DMS79 treated with DMSO at 0.1 percent for 48 hours (cell line): ENCODE measurements around the gene CTDSP2.
"Not testable (repeated sequence)": the region's sequence is repeated elsewhere in the genome, so short reads cannot be mapped to it uniquely, and the experiment has no call there.

Experiments used
- DNase-seq: peaks from one replicate; lab custom pipeline; 2025; lab: John Stamatoyannopoulos, UW

The CTDSP2 gene

DNA sequence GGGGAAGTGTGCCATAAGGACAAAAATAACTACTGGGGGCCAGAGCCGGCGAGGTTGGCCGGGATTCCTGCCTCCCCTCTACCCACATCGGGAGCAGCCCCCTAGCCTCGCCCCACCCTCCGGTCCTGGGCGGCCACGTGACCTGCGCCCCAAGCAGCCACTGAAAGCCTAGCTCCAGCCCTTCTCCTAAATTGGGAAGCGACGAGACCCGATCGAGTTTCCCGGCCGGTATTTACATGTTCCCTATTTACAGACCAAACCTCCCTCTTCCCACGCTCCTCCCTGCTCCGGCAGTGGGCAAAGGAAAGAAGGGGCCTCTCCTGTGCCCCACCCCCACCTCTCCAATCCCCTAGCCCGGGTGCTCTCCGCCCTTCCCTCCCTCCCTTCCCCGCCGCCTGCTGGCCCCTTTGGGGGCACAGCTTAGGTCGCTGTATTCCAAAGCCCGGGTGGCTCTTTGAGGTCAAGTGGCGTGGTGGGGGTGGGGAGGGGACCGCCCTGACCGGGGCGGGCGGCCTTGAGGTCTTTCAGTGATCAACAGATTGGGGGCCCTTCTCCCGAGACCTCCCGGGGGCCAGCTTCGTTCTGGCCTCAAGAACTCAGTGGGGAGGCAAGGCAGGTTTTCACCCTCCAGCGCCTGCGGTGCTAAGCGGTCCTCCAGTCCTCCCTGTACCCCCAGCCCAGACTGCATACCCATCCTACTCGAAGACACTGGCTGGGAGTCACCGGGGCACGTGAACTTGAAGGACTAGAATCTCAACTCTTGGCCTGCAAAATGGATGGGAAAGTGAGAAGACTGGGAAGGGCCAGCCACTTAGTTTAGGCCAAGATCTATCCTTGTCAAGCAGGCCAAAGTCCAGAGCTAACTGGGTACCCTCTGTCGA lies 6.3 kb upstream of the CTDSP2 start:
- DNase-seq: peak; percentile 51

GRCh38 chr12:57852200-57852599 lies 5.7 kb upstream of the CTDSP2 start:
- DNase-seq: no peak

DNA sequence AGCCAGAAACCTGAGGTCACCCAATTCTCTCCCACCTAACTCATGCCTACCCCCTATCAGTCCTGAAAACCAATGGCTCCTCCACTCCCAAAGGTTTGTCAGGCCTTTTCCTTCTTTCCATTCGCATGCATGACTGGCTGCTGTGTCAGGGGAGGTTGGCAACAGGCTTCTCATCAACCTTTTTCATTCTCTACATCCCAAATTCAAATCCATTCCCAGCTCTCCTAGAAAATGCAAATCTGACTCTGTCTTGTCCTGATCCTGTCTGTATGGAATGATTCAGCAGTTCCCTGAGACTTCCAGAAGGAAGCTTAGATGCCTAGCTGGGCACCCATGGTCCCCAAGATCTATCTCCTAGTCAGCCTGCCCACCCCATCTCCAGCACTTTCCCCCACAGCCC lies 5.0 kb upstream of the CTDSP2 start:
- DNase-seq: no peak

DNA sequence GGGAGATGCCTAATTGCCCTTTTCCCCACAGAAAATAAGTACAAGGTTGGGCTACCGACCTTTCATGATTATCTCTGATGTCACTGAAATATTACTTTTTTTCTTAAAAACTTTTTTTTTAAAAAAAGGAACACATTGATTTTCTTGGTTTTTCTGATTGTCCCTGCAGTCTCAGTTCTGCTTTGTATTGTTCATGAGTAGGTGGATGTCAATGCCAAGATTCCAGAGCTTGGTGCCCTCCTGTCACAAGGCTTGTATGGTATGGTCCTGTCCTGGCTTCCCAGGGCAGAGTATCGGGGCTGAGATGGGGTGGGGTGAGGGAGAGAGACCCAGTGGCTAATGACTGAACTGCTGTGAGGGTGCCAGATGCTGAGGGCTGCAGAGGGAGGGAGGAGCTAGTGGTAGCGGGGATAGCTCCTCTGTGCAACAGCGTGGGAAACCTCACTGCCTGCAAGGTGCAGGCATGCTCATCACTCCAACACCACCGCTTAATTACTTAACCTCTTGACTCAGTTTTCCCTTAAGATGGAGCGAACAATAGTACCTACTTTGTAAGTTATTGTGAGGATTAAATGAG lies 4.4 kb upstream of the CTDSP2 start:
- no peak for DNase-seq

DNA sequence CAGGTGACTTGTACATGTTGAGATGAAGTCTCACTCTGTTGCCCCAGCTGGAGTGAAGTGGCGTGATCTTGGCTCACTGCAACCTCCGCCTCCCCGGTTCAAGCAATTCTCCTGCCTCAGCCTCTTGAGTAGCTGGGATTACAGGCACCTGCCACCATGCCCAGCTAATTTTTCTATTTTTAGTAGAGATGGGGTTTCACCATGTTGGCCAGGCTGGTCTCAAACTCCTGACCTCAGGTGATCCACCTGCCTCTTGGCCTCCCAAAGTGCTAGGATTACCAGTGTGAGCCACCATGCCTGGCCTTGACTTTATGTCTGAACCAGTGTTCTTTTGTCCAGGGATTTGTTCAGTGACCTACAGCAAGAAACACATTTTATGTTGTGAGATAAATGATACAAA lies 2.9 kb upstream of the CTDSP2 start:
- DNase-seq: not testable (repeated sequence)

- no peak for DNase-seq
Measured at GRCh38 chr12:57849035-57849434, 2.5 kb upstream of the CTDSP2 start.

DNA sequence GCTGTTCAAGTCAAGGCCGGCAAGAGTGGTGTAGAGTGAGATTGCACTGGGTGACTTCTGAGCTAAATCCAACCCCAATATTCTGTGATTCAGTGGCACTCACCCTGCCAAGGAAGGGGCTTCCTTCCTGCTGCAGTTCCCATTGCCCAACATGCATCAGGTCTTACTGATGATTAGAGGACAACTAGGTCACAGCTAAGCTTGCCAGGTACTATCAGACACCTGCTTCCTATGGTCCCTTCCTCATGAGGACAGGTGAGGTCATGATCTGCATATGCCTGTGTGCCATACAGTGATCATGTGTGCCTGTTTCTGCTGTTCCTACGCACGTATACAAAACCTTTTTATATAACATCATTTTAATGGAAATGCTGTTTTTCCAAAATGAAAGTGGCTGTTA lies 1.7 kb upstream of the CTDSP2 start:
- DNase-seq: no peak

DNA sequence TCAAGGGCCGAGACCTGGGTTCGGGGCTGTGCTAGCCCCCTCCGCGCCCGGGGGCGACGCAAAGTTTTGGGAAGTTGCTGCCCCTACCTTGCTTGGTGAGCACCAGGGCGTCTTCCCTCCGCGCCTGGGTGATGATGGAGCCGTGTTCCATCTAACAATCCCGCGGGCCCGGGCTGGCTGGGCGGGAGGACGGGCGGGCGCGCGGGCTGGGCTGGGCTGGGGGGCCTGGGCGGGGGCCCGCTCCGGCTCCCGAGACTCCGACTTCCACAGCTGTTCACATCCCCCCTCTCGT lies 298 bp downstream of the CTDSP2 start:
- no peak for DNase-seq

DNA sequence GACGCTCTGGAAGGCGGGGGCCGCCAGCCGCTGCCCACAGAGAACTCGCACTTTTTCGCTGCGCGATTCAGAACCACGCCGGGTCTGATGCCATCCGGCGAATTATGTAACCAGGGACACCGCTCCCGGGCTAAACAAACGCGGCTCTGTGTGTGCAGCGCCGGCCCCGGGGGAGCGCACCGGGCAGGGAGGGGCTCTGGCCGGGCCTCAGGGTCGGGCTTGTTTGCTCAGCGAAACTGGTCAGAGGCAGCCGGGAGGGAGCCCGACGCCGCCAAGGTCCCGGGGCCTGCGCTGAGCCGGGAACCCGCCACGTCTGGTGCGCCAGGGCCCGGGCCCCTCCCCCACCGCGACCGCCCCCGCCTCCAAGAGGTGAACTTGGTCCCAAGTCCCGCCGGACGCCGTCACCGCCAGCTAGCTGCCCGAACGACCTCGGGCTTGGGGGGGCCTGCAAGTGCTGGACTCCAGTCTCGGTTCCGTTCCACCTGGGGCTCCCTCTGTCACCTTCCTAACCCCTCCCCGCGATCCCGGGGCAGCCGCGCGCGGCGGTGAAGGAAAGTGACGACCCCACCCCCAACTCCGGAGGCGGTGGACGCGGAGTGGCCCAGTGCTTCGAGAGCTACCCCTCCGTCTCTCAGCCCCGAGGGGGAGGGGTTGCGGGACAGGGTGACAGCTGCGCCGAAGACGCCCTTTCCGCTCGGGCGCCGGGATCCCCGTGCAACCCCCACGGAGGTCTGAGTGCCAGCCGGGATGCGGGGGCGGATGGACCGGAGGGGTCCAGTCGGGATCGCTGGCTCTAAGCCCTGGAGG lies 848 bp downstream of the CTDSP2 start:
- DNase-seq: no peak

DNA sequence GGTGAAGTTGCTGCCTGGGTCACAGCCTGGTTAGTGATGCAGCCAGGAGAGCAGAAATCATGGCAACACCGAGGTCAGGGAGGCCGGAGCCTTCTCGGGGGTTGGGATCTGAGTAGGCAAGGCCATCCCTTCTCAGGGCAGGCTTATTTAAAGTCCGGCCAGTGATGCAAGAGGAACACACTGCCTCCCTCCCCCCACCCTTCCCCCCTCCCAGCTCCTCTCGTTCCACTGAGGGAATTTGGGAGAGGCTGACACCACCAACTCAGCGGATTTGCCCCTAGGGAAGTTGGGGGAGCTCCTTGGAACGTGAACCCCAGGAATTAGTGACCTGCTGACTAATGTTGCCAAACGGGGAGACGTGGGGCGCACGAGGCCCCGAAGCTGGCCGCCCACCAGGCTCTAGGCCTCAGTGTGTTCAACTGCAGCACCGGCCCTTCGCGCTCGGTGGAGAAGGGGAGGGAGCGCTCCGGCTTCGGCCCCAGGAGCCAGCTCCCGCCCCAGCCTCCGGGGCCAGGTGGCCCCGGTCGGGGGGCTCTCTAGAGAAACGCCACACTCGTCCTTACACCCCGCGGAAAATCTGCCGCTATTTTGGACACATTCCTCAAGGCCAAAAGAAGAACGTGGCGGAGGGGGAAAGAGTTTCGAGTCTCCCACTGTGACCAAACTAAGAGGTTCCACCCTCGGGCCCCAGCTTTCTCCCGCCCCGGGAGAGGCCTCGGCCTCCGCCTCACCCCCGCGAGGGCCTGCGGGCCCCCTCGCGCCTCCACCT lies 1.6 kb downstream of the CTDSP2 start:
- DNase-seq: no peak

DNA sequence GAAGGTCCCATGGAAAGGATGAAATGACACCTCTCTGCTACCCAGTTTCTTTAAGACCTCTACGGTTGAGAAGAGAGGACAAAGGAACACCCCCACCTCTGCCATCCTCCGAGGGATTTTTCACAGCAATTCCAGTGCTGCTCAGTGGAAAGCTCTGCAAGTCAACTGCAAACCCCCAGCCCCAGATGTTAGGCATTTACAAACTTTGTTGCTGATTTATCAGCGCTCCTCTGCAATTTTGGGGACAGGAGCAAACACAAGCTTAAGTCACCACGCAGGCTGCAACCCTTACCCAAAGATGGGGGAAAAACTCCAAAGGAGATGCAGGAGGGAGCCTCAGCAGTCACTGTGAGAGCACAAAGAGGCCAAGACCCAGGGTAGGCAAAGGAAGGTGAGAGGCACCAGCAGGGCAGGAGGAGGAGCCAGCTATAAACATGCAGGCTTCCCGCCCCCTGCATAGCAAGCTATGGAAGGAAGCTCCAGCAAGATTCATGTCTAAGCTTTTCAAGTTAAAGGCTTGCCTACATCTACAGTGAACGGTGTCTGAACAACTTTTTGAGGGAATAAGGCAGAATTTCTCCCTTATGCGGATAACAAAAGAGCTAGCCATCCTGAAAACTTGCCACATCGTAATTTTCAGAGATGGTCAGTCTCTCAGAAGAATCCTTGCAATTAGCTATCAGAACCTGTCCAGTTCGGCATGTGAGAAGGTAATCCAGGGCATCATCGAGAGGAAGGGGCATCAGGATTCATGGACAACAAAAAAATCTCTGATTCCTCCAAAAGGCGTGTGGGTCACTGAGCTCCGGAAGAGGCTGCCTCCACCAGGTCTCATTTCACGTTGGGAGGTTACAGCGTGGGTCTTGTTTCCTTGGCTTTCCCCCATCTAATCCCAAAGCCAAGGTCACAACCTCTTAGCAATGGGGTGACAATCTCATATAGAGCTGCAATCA lies 3.9 kb downstream of the CTDSP2 start:
- no peak for DNase-seq

DNA sequence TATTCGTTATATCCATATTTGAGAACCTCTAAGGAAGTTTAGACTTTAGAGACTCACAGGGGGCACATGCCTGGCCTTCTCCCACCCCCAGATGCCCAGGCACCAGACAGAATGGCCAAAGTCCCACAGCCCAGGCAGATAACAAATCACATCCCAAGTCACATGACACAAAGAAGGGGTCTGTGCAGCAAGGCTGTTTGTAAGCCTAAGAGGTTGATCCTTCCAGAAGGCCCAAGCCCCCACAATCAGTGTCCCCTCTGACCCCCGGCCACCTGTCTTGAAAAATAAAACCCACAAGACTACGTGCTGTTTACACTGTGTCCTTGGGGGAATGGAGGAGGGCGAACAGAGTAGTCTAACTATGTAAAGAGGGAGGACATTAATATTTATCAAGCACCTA lies 5.1 kb downstream of the CTDSP2 start:
- no peak for DNase-seq

- peak; percentile 67 for DNase-seq
Measured at GRCh38 chr12:57840726-57841125, 5.8 kb downstream of the CTDSP2 start.

- no peak for DNase-seq
Measured at GRCh38 chr12:57839996-57840395, 6.5 kb downstream of the CTDSP2 start.

DNA sequence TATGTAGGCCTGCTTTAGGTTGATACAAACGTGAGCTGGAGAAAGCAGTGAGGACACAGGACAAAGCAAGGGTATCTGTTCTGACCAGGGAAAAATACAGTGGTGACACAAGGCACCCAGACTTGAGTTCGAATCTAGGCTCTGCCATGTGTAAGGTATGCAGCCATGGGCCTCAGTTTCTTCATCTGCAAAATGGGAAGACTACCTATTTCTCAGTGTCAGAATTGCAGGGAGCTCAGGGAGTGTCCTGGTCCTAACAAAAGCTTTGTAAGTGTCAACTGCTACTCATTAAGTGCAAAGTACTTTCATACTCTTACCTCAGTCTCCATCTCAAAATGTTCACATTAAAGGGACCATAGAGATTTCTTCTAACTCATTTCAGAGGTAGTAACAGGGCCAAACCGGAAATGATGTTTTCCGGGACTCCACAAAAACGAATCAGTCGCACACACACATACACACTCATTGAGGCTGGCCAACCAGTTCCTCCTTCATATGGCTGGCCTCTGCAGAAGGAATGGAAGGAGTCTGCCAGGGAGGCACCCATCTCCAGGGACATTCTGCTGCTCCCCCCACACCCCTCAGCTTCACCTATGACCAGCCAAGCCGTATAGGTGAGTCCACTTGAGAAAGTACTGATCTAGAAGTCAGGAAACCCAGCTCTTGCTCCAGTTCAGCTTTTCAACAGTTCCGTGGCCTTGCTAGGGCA lies 7.8 kb downstream of the CTDSP2 start:
- no peak for DNase-seq

DNA sequence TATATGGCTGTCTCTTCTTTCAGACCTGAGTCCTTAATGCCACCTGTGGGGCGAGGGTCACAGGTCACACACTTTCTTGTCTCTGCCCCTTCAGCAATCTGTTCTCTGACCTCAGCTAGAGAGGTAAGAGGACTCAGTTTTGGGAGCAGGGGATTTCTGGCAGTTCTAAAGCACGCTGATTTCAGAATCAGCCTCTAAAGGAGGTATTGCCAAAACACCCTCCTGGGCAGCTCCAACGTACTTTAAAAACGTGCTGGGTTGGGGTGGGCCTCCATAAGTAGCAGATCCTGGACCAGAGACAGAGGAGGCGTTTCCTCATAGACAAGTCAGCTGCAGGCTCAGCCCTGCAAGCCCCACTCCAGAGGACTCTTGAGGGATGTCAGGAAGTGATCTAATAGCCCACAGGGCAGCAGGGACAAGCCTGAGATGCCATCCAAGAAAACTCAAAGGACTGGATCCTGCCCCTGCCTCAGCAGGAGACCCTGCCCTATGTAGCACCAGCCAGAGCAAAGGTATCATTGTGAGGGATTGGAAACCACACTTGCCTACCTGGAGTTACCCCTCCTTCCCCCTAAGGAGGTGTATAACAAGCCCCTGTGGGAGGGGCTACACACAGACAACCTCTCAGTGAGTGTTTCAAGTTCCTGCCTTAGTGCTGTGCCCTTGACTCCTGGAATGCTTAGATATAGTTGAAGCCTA lies 8.5 kb downstream of the CTDSP2 start:
- DNase-seq: peak; percentile 59

- peak; percentile 59 for DNase-seq
Measured at GRCh38 chr12:57836442-57837375, 9.8 kb downstream of the CTDSP2 start.

GRCh38 chr12:57835366-57836288 lies 10.9 kb downstream of the CTDSP2 start:
- no peak for DNase-seq
